H9 (cell line): ENCODE results near the gene DYRK1A. TPM values are rescaled to one million over a fixed set of nuclear protein-coding genes. Genes with fewer than 3 reads are reported as not detected.

Experiments
- DNase-seq: peaks from one replicate; pipeline ENCODE4 v3.0.0-alpha.2; 2017
- H2AFZ ChIP-seq: one replicate; pipeline ENCODE4 v1.6.1; 2013; ENCODE audit warnings: mild to moderate bottlenecking, low read length, control low read depth, moderate library complexity
- H2AK5ac ChIP-seq: 2 replicates; pipeline ENCODE4 v1.6.1; 2013; ENCODE audit warnings: low read length, control low read depth, mixed read lengths; ENCODE audit not compliant: insufficient read length
- H2BK120ac ChIP-seq: one replicate; pipeline ENCODE4 v1.6.1; 2013; ENCODE audit warnings: low read depth, mild to moderate bottlenecking, low read length, control low read depth, inconsistent platforms; ENCODE audit not compliant: poor library complexity, severe bottlenecking
- H2BK12ac ChIP-seq: 2 replicates; pipeline ENCODE4 v1.6.1; 2013; ENCODE audit warnings: low read length, control low read depth, mixed read lengths, low read depth; ENCODE audit not compliant: insufficient read length
- H2BK15ac ChIP-seq: 2 replicates; pipeline ENCODE4 v1.6.1; 2013; ENCODE audit warnings: low read depth, low read length, control low read depth
- H2BK20ac ChIP-seq: one replicate; pipeline ENCODE4 v1.6.1; 2013; ENCODE audit warnings: low read depth, mild to moderate bottlenecking, low read length, control low read depth, inconsistent platforms; ENCODE audit not compliant: poor library complexity, severe bottlenecking
- H2BK5ac ChIP-seq: 2 replicates; pipeline ENCODE4 v1.6.1; 2013; ENCODE audit warnings: low read length, control low read depth, mixed read lengths; ENCODE audit not compliant: insufficient read length
- H3K14ac ChIP-seq: 2 replicates; pipeline ENCODE4 v1.6.1; 2013; ENCODE audit warnings: low read length, control low read depth; ENCODE audit not compliant: insufficient read depth
- H3K18ac ChIP-seq: 2 replicates; pipeline ENCODE4 v1.6.1; 2013; ENCODE audit warnings: low read depth, mild to moderate bottlenecking, mixed read lengths, low read length, control low read depth; ENCODE audit not compliant: insufficient read length
- H3K23ac ChIP-seq: 2 replicates; pipeline ENCODE4 v1.6.1; 2013; ENCODE audit warnings: low read length, control low read depth, mixed read lengths, low read depth; ENCODE audit not compliant: insufficient read length
- H3K23me2 ChIP-seq: 2 replicates; pipeline ENCODE4 v1.6.1; 2013; ENCODE audit warnings: low read depth, mild to moderate bottlenecking, mixed read lengths, low read length, control low read depth; ENCODE audit not compliant: insufficient read length, poor library complexity, severe bottlenecking
- H3K27ac ChIP-seq: 2 replicates; pipeline ENCODE4 v1.5.1; 2013; ENCODE audit warnings: low read length, control low read depth, mixed read lengths, low read depth; ENCODE audit not compliant: insufficient read length
- H3K27me3 ChIP-seq: 2 replicates; pipeline ENCODE4 v1.6.1; 2013; ENCODE audit warnings: low read length, control low read depth, inconsistent platforms; ENCODE audit not compliant: insufficient read depth
- H3K4ac ChIP-seq: 2 replicates; pipeline ENCODE4 v1.6.1; 2013; ENCODE audit warnings: low read depth, mild to moderate bottlenecking, control low read depth, inconsistent platforms, low read length, moderate library complexity
- H3K4me1 ChIP-seq: 2 replicates; pipeline ENCODE4 v1.6.1; 2013; ENCODE audit warnings: low read length, control low read depth, inconsistent platforms; ENCODE audit not compliant: insufficient read depth
- H3K4me2 ChIP-seq: 2 replicates; pipeline ENCODE4 v1.6.1; 2013; ENCODE audit warnings: low read length, control low read depth, mixed read lengths; ENCODE audit not compliant: insufficient read length, insufficient read depth
- H3K56ac ChIP-seq: 2 replicates; pipeline ENCODE4 v1.6.1; 2013; ENCODE audit warnings: low read depth, mild to moderate bottlenecking, mixed read lengths, low read length, control low read depth; ENCODE audit not compliant: insufficient read length
- H3K79me1 ChIP-seq: 2 replicates; pipeline ENCODE4 v1.6.1; 2013; ENCODE audit warnings: low read depth, mild to moderate bottlenecking, moderate library complexity, low read length, control low read depth, inconsistent platforms; ENCODE audit not compliant: insufficient read depth, poor library complexity, severe bottlenecking
- H3K79me2 ChIP-seq: 2 replicates; pipeline ENCODE4 v1.6.1; 2013; ENCODE audit warnings: low read length, control low read depth, inconsistent platforms; ENCODE audit not compliant: insufficient read depth
- H3K9ac ChIP-seq: 2 replicates; pipeline ENCODE4 v1.6.1; 2013; ENCODE audit warnings: low read length, control low read depth, mixed read lengths; ENCODE audit not compliant: insufficient read length; ENCODE audit errors: extremely low read depth
- H3K9me3 ChIP-seq: one replicate; pipeline ENCODE4 v1.6.1; 2013; ENCODE audit warnings: low read depth, low read length, inconsistent platforms; ENCODE audit not compliant: control insufficient read depth
- H3T11ph ChIP-seq: one replicate; pipeline ENCODE4 v1.6.1; 2013; ENCODE audit warnings: mild to moderate bottlenecking, low read length, control low read depth, inconsistent platforms
- H4K20me1 ChIP-seq: one replicate; pipeline ENCODE4 v1.6.1; 2013; ENCODE audit not compliant: control insufficient read depth, insufficient read length, insufficient read depth
- H4K5ac ChIP-seq: 2 replicates; pipeline ENCODE4 v1.6.1; 2013; ENCODE audit warnings: low read depth, mild to moderate bottlenecking, mixed read lengths, low read length, control low read depth; ENCODE audit not compliant: insufficient read length
- H4K8ac ChIP-seq: replicated peaks from 2 replicates; pipeline ENCODE4 v1.6.1; 2013; ENCODE audit warnings: low read length, control low read depth, mixed read lengths, low read depth; ENCODE audit not compliant: insufficient read length
- H4K91ac ChIP-seq: 2 replicates; pipeline ENCODE4 v1.6.1; 2013; ENCODE audit warnings: low read depth, mild to moderate bottlenecking, moderate library complexity, mixed read lengths, low read length, control low read depth; ENCODE audit not compliant: insufficient read length
- H3K27ac Mint-ChIP-seq, 3 experiments: 2 replicates in 2 of 3; 3 replicates in 1 of 3; pipeline ENCODE4 v1.8.0; 2020 to 2021; ENCODE audit warnings: mixed read lengths in 3 of 3, mild to moderate bottlenecking in 1 of 3, moderate library complexity in 1 of 3
- H3K27me3 Mint-ChIP-seq: 2 replicates; pipeline ENCODE4 v1.8.0; 2021; ENCODE audit warnings: low read depth, mild to moderate bottlenecking, moderate library complexity, mixed read lengths
- H3K36me3 Mint-ChIP-seq, 3 experiments: 2 replicates in 2 of 3; 3 replicates in 1 of 3; pipeline ENCODE4 v1.8.0; 2020 to 2021; ENCODE audit warnings: low read depth in 3 of 3, mixed read lengths in 3 of 3; ENCODE audit not compliant: insufficient read depth in 1 of 3
- H3K4me1 Mint-ChIP-seq, 2 experiments: 2 replicates each; pipeline ENCODE4 v1.8.0; 2020; ENCODE audit warnings: mixed read lengths in 2 of 2
- H3K4me3 Mint-ChIP-seq, 2 experiments: 2 replicates in 1 of 2; 3 replicates in 1 of 2; pipeline ENCODE4 v1.8.0; 2020 to 2021; ENCODE audit warnings: mild to moderate bottlenecking in 2 of 2, mixed read lengths in 2 of 2, moderate library complexity in 1 of 2
- H3K9me3 Mint-ChIP-seq, 2 experiments: 2 replicates in 1 of 2; 3 replicates in 1 of 2; pipeline ENCODE4 v1.8.0; 2020; ENCODE audit warnings: mild to moderate bottlenecking in 2 of 2, mixed read lengths in 2 of 2, moderate library complexity in 1 of 2
- WGBS: extraction: QIAGEN DNeasy Blood & Tissue Kit; methylation state at CpG from one replicate; pipeline ENCODE4 v1.1.7; 2013; ENCODE audit warnings: missing lambda C conversion rate, low lambda C conversion rate, mixed read lengths; ENCODE audit not compliant: insufficient read length; ENCODE audit errors: extremely low coverage; 5-methylcytosine and 5-hydroxymethylcytosine counted together
- total RNA-seq: library from RNA; stranded (reverse); gene quantifications from 2 replicates; pipeline ENCODE4 v1.2.1, GENCODE V29; 2021
- TF ChIP-seq, protein P1 (sequence below): fragments of 200-600 bp; sonication (generic); conservative IDR thresholded peaks from 3 replicates; pipeline ENCODE4 v1.8.0; 2021; ENCODE audit warnings: antibody characterized with exemption, mild to moderate bottlenecking

Gene DYRK1A
- total RNA-seq, 1 experiment from 2014 or later: 73.6 TPM

DNA sequence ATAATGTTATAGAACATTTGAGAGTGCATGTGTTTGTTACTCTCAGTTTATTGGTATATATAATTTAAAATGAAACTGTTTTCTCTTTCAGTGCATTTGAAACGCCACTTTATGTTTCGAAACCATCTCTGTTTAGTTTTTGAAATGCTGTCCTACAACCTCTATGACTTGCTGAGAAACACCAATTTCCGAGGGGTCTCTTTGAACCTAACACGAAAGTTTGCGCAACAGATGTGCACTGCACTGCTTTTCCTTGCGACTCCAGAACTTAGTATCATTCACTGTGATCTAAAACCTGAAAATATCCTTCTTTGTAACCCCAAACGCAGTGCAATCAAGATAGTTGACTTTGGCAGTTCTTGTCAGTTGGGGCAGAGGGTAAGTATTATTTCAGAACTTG lies 123.5 kb downstream of the DYRK1A start:
- Histone ChIP-seq H3K4ac (no peak overlapping the region), H2BK5ac (no peak overlapping the region), H3K27ac (no peak overlapping the region), H2BK15ac (no peak overlapping the region), H3K4me1 (no peaks in the 10 kb centered on the region), H3K23me2 (no peaks in the 10 kb centered on the region), H3K14ac (no peak overlapping the region), H3K79me2 (no peaks in the 10 kb centered on the region), H2AK5ac (no peak overlapping the region), H4K91ac (no peak overlapping the region), H3K9me3 (no peaks in the 10 kb centered on the region), H3T11ph (no peak overlapping the region), H3K4me2 (no peak overlapping the region), H3K18ac (no peak overlapping the region), H3K27me3 (no peaks in the 10 kb centered on the region), H4K8ac (no peak overlapping the region), H2BK20ac (no peak overlapping the region), H3K56ac (no peak overlapping the region), H3K9ac (no peak overlapping the region), H2AFZ (no peak overlapping the region), H4K20me1 (no peaks in the 10 kb centered on the region), H2BK120ac (no peak overlapping the region), H3K79me1 (no peaks in the 10 kb centered on the region), H2BK12ac (no peak overlapping the region), H3K23ac (no peak overlapping the region), H4K5ac (no peak overlapping the region)
- no peaks in the 10 kb centered on the region for H3K9me3 Mint-ChIP-seq
- no peak for DNase-seq
- TF ChIP-seq, protein P1, sequence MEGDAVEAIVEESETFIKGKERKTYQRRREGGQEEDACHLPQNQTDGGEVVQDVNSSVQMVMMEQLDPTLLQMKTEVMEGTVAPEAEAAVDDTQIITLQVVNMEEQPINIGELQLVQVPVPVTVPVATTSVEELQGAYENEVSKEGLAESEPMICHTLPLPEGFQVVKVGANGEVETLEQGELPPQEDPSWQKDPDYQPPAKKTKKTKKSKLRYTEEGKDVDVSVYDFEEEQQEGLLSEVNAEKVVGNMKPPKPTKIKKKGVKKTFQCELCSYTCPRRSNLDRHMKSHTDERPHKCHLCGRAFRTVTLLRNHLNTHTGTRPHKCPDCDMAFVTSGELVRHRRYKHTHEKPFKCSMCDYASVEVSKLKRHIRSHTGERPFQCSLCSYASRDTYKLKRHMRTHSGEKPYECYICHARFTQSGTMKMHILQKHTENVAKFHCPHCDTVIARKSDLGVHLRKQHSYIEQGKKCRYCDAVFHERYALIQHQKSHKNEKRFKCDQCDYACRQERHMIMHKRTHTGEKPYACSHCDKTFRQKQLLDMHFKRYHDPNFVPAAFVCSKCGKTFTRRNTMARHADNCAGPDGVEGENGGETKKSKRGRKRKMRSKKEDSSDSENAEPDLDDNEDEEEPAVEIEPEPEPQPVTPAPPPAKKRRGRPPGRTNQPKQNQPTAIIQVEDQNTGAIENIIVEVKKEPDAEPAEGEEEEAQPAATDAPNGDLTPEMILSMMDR: no peak
- H3K4me3 Mint-ChIP-seq: no peak overlapping the region
- H3K36me3 Mint-ChIP-seq: peaks cover 17 to 43% (median 41%) of the 10 kb centered on the region in 3 experiments
- H3K4me1 Mint-ChIP-seq: peaks cover 6 to 9% of the 10 kb centered on the region in 2 experiments; a peak in 3 of 4 replicates
- H3K27me3 Mint-ChIP-seq: no peaks in the 10 kb centered on the region
- H3K27ac Mint-ChIP-seq: no peak overlapping the region
- no CpG with 5 or more reads among the region's 7 CpGs for WGBS
